ENCODE measurements around the gene WDFY3.

Gene WDFY3

GRCh38 chr4:84915396-84915780 lies 51.1 kb downstream of the WDFY3 start:
- peak; percentile 48 for DNase-seq (ENCODE audit: low read depth)
- TF ChIP-seq CTCF (conservative IDR thresholded peaks at IDR 0.05; ENCODE audit: low read depth, low read length), result no peak
- H3K4me3 ChIP-seq (ENCODE audit: low read depth, low read length), result no peak overlapping the region

DNA sequence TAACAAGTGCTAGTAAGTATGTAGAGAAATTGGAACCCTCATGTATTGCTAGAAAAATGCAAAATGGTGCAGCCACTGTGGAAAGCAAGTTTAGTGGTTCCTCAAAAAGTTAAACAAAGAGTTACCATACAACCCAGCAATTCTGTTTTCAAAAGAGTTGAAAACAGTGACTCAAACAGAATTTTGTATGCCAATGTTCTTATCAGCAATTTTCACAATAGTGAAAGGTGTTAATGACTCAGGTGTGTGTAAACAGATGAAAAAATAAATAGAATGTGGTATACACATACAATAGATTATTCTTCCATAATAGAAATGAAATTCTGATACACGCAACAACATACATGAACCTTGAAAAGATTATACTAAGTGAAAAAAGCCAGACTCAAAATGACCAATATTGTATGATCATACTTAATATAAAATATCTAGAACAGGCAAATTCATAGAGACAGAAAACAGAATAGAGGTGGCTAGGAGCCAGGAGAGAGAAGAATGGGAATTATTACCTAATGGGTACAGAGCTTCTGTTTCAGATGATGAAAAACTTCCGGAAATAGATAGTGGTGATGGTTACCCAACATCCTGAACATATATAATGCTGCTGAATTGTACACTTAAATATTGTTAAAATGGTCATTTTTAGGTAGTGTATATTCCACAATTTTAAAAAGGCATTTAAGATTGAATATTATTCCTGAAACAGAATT lies 51.6 kb downstream of the WDFY3 start:
- H3K4me3 ChIP-seq (ENCODE audit: low read depth, low read length), result no peak overlapping the region
- no peak for DNase-seq (ENCODE audit: low read depth)
- TF ChIP-seq CTCF (conservative IDR thresholded peaks at IDR 0.05; ENCODE audit: low read depth, low read length), result no peak

- DNase-seq (ENCODE audit: low read depth), result no peak
- no peak for TF ChIP-seq CTCF (conservative IDR thresholded peaks at IDR 0.05; ENCODE audit: low read depth, low read length)
- H3K4me3 ChIP-seq (ENCODE audit: low read depth, low read length), result no peak overlapping the region
These were observed 53.3 kb downstream of the WDFY3 start for GRCh38 chr4:84913176-84913575.

DNA sequence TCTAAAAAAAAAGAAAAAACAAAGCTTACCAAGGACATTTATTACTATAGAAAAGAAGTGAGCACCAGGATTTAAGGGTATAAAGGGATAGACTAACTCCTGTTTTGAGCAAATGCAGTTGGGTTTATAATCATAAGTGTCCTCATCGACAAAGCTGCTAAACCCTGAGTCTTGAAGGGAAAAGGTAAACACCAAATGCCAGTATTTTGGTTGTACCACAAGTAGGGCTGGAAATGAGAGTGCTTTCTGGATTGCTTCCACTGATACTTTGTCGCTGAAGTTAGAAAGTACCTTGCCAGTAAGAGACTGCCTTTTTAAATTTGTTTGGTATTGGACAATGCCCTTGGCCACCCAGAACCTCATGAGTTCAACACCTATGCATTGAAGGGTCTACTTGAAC lies 53.7 kb downstream of the WDFY3 start:
- TF ChIP-seq CTCF (conservative IDR thresholded peaks at IDR 0.05; ENCODE audit: low read depth, low read length), result no peak
- H3K4me3 ChIP-seq (ENCODE audit: low read depth, low read length), result no peak overlapping the region
- DNase-seq (ENCODE audit: low read depth), result no peak

- no peak for TF ChIP-seq CTCF (conservative IDR thresholded peaks at IDR 0.05; ENCODE audit: low read depth, low read length)
- H3K4me3 ChIP-seq (ENCODE audit: low read depth, low read length), result no peak overlapping the region
- DNase-seq (ENCODE audit: low read depth), result no peak
These were observed 57.6 kb downstream of the WDFY3 start for GRCh38 chr4:84908876-84909275.

- no peak overlapping the region for H3K4me3 ChIP-seq (ENCODE audit: low read depth, low read length)
- no peak for TF ChIP-seq CTCF (conservative IDR thresholded peaks at IDR 0.05; ENCODE audit: low read depth, low read length)
- no peak for DNase-seq (ENCODE audit: low read depth)
These were observed 59.3 kb downstream of the WDFY3 start for GRCh38 chr4:84907145-84907544.

DNA sequence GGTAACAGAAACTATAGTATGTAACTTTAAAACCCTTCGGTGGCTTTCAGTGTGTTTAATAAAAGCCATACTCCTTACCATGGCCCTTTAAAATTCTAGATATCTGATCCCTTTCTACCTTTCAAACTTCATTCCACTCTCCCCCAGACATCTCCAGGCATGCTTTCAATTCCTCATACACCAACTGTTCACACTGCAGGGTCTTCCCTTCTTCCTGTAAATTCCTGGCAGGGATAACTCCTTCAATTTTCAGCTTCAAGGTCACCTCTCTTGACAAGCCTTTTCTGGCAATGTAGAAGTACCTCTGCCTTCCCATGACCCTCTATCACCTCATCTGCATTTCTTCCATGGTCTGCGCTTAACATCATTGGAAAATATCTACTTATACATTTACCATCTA lies 60.8 kb downstream of the WDFY3 start:
- no peak for TF ChIP-seq CTCF (conservative IDR thresholded peaks at IDR 0.05; ENCODE audit: low read depth, low read length)
- H3K4me3 ChIP-seq (ENCODE audit: low read depth, low read length), result no peak overlapping the region
- DNase-seq (ENCODE audit: low read depth), result no peak

All from choroid plexus epithelial cell (primary cell).